ENCODE results near the gene XAGE2. TPM values are rescaled to one million over a fixed set of nuclear protein-coding genes. Genes with fewer than 3 reads are reported as not detected.

The XAGE2 gene
- total RNA-seq, 1 experiment from 2014 or later: not detected

GRCh38 chrX:52424656-52425055, 55.8 kb downstream of the XAGE2 start:
- DNase-seq (ENCODE audit: low spot score): no peak

Other genes with a start within 250 kb of the XAGE2 start
- 6.2 and 17.3 TPM in 2 replicates for gene MAGED4, start 184.1 kb upstream of the XAGE2 start, total RNA-seq (2014; rRNA removed; shearing (Covaris generic))
- not detected in 2 replicates for gene XAGE1A, start 126.8 kb downstream of the XAGE2 start, total RNA-seq (2014; rRNA removed; shearing (Covaris generic))
- gene XAGE1B, start 148.0 kb downstream of the XAGE2 start, total RNA-seq (2014; rRNA removed; shearing (Covaris generic)): not detected in 2 replicates

Data from H4 (cell line).